ENCODE data around the gene CFHR5.
A peak's percentile ranks its signal among the peaks of the same experiment; 100 is the strongest.
"Not testable (repeated sequence)": the region's sequence is repeated elsewhere in the genome, so short reads cannot be mapped to it uniquely, and the experiment has no call there.

The CFHR5 gene

GRCh38 chr1:196980859-196981258, 3.5 kb downstream of the CFHR5 start:
- Histone ChIP-seq H3K4me1 (ENCODE audit: control insufficient read depth, insufficient read depth, low read length) (no peaks in the 10 kb centered on the region), H3K27ac (ENCODE audit: low read length) (no peak overlapping the region), H3K27me3 (ENCODE audit: control insufficient read depth, insufficient read depth, low read length) (no peaks in the 10 kb centered on the region), H3K9me3 (ENCODE audit: control insufficient read depth, insufficient read depth, low read length) (no peaks in the 10 kb centered on the region), H3K4me3 (ENCODE audit: low read length) (no peak overlapping the region), H3K36me3 (ENCODE audit: control insufficient read depth, insufficient read depth, low read length) (no peaks in the 10 kb centered on the region)
- DNase-seq (ENCODE audit: low read depth, low spot score): no peak
- WGBS (ENCODE audit: insufficient coverage, insufficient read length): no CpG with 5 or more reads among the region's 1 CpG

GRCh38 chr1:196982247-196982646, 4.9 kb downstream of the CFHR5 start:
- H3K9me3 ChIP-seq (ENCODE audit: control insufficient read depth, insufficient read depth, low read length); H3K4me3 ChIP-seq (ENCODE audit: low read length); H3K27me3 ChIP-seq (ENCODE audit: control insufficient read depth, insufficient read depth, low read length); H3K36me3 ChIP-seq (ENCODE audit: control insufficient read depth, insufficient read depth, low read length); H3K4me1 ChIP-seq (ENCODE audit: control insufficient read depth, insufficient read depth, low read length); DNase-seq (ENCODE audit: low read depth, low spot score); H3K27ac ChIP-seq (ENCODE audit: low read length): not testable (repeated sequence)
- WGBS (ENCODE audit: insufficient coverage, insufficient read length): no CpG with 5 or more reads among the region's 7 CpGs

- H3K9me3 ChIP-seq (ENCODE audit: control insufficient read depth, insufficient read depth, low read length); H3K27ac ChIP-seq (ENCODE audit: low read length); H3K4me3 ChIP-seq (ENCODE audit: low read length); H3K4me1 ChIP-seq (ENCODE audit: control insufficient read depth, insufficient read depth, low read length); H3K27me3 ChIP-seq (ENCODE audit: control insufficient read depth, insufficient read depth, low read length); H3K36me3 ChIP-seq (ENCODE audit: control insufficient read depth, insufficient read depth, low read length): not testable (repeated sequence)
- DNase-seq (ENCODE audit: low read depth, low spot score): peak; percentile 43
- WGBS (ENCODE audit: insufficient coverage, insufficient read length): no CpG with 5 or more reads among the region's 11 CpGs
These were observed 14.7 kb downstream of the CFHR5 start for GRCh38 chr1:196991919-196992651.

GRCh38 chr1:196993916-196994315, 16.6 kb downstream of the CFHR5 start:
- WGBS (ENCODE audit: insufficient coverage, insufficient read length): no CpG with 5 or more reads among the region's 2 CpGs
- no peaks in the 10 kb centered on the region for H3K36me3 ChIP-seq (ENCODE audit: control insufficient read depth, insufficient read depth, low read length)
- no peak overlapping the region for H3K27ac ChIP-seq (ENCODE audit: low read length)
- no peaks in the 10 kb centered on the region for H3K27me3 ChIP-seq (ENCODE audit: control insufficient read depth, insufficient read depth, low read length)
- no peak for DNase-seq (ENCODE audit: low read depth, low spot score)
- no peaks in the 10 kb centered on the region for H3K9me3 ChIP-seq (ENCODE audit: control insufficient read depth, insufficient read depth, low read length)
- H3K4me3 ChIP-seq (ENCODE audit: low read length): no peak overlapping the region
- peaks cover 4% of the 10 kb centered on the region; the same call in 1 of the 2 replicates for H3K4me1 ChIP-seq (ENCODE audit: control insufficient read depth, insufficient read depth, low read length)

GRCh38 chr1:196997423-196997822, 20.1 kb downstream of the CFHR5 start:
- Histone ChIP-seq H3K27ac (ENCODE audit: low read length) (no peak overlapping the region), H3K36me3 (ENCODE audit: control insufficient read depth, insufficient read depth, low read length) (no peaks in the 10 kb centered on the region), H3K9me3 (ENCODE audit: control insufficient read depth, insufficient read depth, low read length) (no peaks in the 10 kb centered on the region), H3K27me3 (ENCODE audit: control insufficient read depth, insufficient read depth, low read length) (no peaks in the 10 kb centered on the region), H3K4me1 (ENCODE audit: control insufficient read depth, insufficient read depth, low read length) (no peaks in the 10 kb centered on the region), H3K4me3 (ENCODE audit: low read length) (no peak overlapping the region)
- WGBS (ENCODE audit: insufficient coverage, insufficient read length): no CpG with 5 or more reads among the region's 1 CpG
- DNase-seq (ENCODE audit: low read depth, low spot score): no peak

GRCh38 chr1:197001828-197002227, 24.5 kb downstream of the CFHR5 start:
- H3K27ac ChIP-seq (ENCODE audit: low read length): no peak overlapping the region
- no peaks in the 10 kb centered on the region for H3K9me3 ChIP-seq (ENCODE audit: control insufficient read depth, insufficient read depth, low read length)
- H3K36me3 ChIP-seq (ENCODE audit: control insufficient read depth, insufficient read depth, low read length): no peaks in the 10 kb centered on the region
- no peaks in the 10 kb centered on the region for H3K4me1 ChIP-seq (ENCODE audit: control insufficient read depth, insufficient read depth, low read length)
- no peak overlapping the region for H3K4me3 ChIP-seq (ENCODE audit: low read length)
- WGBS (ENCODE audit: insufficient coverage, insufficient read length): no CpG with 5 or more reads among the region's 2 CpGs
- no peaks in the 10 kb centered on the region for H3K27me3 ChIP-seq (ENCODE audit: control insufficient read depth, insufficient read depth, low read length)
- DNase-seq (ENCODE audit: low read depth, low spot score): no peak

GRCh38 chr1:197003132-197003531, 25.8 kb downstream of the CFHR5 start:
- Histone ChIP-seq H3K4me1 (ENCODE audit: control insufficient read depth, insufficient read depth, low read length) (no peaks in the 10 kb centered on the region), H3K36me3 (ENCODE audit: control insufficient read depth, insufficient read depth, low read length) (no peaks in the 10 kb centered on the region), H3K27ac (ENCODE audit: low read length) (no peak overlapping the region), H3K4me3 (ENCODE audit: low read length) (no peak overlapping the region), H3K27me3 (ENCODE audit: control insufficient read depth, insufficient read depth, low read length) (no peaks in the 10 kb centered on the region), H3K9me3 (ENCODE audit: control insufficient read depth, insufficient read depth, low read length) (no peaks in the 10 kb centered on the region)
- WGBS (ENCODE audit: insufficient coverage, insufficient read length): no CpG with 5 or more reads among the region's 2 CpGs
- no peak for DNase-seq (ENCODE audit: low read depth, low spot score)

GRCh38 chr1:197008861-197009260, 31.5 kb downstream of the CFHR5 start:
- no peaks in the 10 kb centered on the region for H3K4me1 ChIP-seq (ENCODE audit: control insufficient read depth, insufficient read depth, low read length)
- no CpG with 5 or more reads among the region's 6 CpGs for WGBS (ENCODE audit: insufficient coverage, insufficient read length)

GRCh38 chr1:197011614-197012013, 34.3 kb downstream of the CFHR5 start:
- H3K9me3 ChIP-seq (ENCODE audit: control insufficient read depth, insufficient read depth, low read length): no peaks in the 10 kb centered on the region
- DNase-seq (ENCODE audit: low read depth, low spot score): no peak
- no peak overlapping the region for H3K27ac ChIP-seq (ENCODE audit: low read length)
- WGBS (ENCODE audit: insufficient coverage, insufficient read length): no CpG with 5 or more reads among the region's 1 CpG
- H3K27me3 ChIP-seq (ENCODE audit: control insufficient read depth, insufficient read depth, low read length): no peaks in the 10 kb centered on the region
- H3K36me3 ChIP-seq (ENCODE audit: control insufficient read depth, insufficient read depth, low read length): no peaks in the 10 kb centered on the region
- H3K4me3 ChIP-seq (ENCODE audit: low read length): no peak overlapping the region
- H3K4me1 ChIP-seq (ENCODE audit: control insufficient read depth, insufficient read depth, low read length): no peaks in the 10 kb centered on the region

More at GRCh38 chr1:197008861-197009260, 31.5 kb downstream of the CFHR5 start:
- Histone ChIP-seq H3K36me3 (ENCODE audit: control insufficient read depth, insufficient read depth, low read length) (no peaks in the 10 kb centered on the region), H3K9me3 (ENCODE audit: control insufficient read depth, insufficient read depth, low read length) (no peaks in the 10 kb centered on the region), H3K4me3 (ENCODE audit: low read length) (no peak overlapping the region), H3K27ac (ENCODE audit: low read length) (no peak overlapping the region), H3K27me3 (ENCODE audit: control insufficient read depth, insufficient read depth, low read length) (no peaks in the 10 kb centered on the region)
- DNase-seq (ENCODE audit: low read depth, low spot score): no peak

GRCh38 chr1:197013234-197013633, 35.9 kb downstream of the CFHR5 start:
- Histone ChIP-seq H3K36me3 (ENCODE audit: control insufficient read depth, insufficient read depth, low read length) (no peaks in the 10 kb centered on the region), H3K9me3 (ENCODE audit: control insufficient read depth, insufficient read depth, low read length) (no peaks in the 10 kb centered on the region), H3K27ac (ENCODE audit: low read length) (no peak overlapping the region), H3K4me1 (ENCODE audit: control insufficient read depth, insufficient read depth, low read length) (no peaks in the 10 kb centered on the region), H3K27me3 (ENCODE audit: control insufficient read depth, insufficient read depth, low read length) (no peaks in the 10 kb centered on the region), H3K4me3 (ENCODE audit: low read length) (no peak overlapping the region)
- whole genome bisulfite sequencing (ENCODE audit: insufficient coverage, insufficient read length): no CpG with 5 or more reads among the region's 3 CpGs
- no peak for DNase-seq (ENCODE audit: low read depth, low spot score)

GRCh38 chr1:197016751-197017150, 39.4 kb downstream of the CFHR5 start:
- WGBS (ENCODE audit: insufficient coverage, insufficient read length): no CpG with 5 or more reads among the region's 1 CpG
- Histone ChIP-seq H3K27me3 (ENCODE audit: control insufficient read depth, insufficient read depth, low read length) (no peaks in the 10 kb centered on the region), H3K9me3 (ENCODE audit: control insufficient read depth, insufficient read depth, low read length) (no peaks in the 10 kb centered on the region), H3K36me3 (ENCODE audit: control insufficient read depth, insufficient read depth, low read length) (no peaks in the 10 kb centered on the region), H3K4me3 (ENCODE audit: low read length) (no peak overlapping the region), H3K4me1 (ENCODE audit: control insufficient read depth, insufficient read depth, low read length) (no peaks in the 10 kb centered on the region), H3K27ac (ENCODE audit: low read length) (no peak overlapping the region)
- DNase-seq (ENCODE audit: low read depth, low spot score): no peak
